HepG2 (cell line): ENCODE measurements around the gene CACNA2D3. TPM values are rescaled to one million over a fixed set of nuclear protein-coding genes. Genes with fewer than 3 reads are reported as not detected.

ENCODE experiments used
- ATAC-seq: fragments of 200-7000 bp; cut with Tn5 transposase; 3 replicates; pipeline ENCODE4 v1.9.1; 2020; ENCODE audit warnings: mild to moderate bottlenecking, moderate library complexity
- BruUV-seq: library from RNA; stranded (reverse); fragments of 400-500 nt; replicated peaks from 2 replicates; lab custom pipeline; 2021; lab: Mats Ljungman, UMichigan
- CTCF ChIA-PET: fragments of 300-600 bp; formaldehyde crosslinking; extraction: SDS; loops from one replicate; lab custom pipeline; 2021; ENCODE audit warnings: low total read pairs, inconsistent platforms, low intra/inter-chr PET ratio; lab: Yijun Ruan, JAX
- POLR2A ChIA-PET: fragments of 350-600 bp; sonication (Branson Sonifier 250); formaldehyde crosslinking; loops from one replicate; lab custom pipeline; 2020; ENCODE audit warnings: antibody characterized with exemption, inconsistent platforms; lab: Yijun Ruan, JAX
- DNase-seq: peaks from one replicate; pipeline ENCODE4 v3.0.0-alpha.2; 2015; ENCODE audit warnings: low spot score
- FAIRE-seq: peaks from 3 replicates; lab custom pipeline; 2011; peaks lifted over from hg19 to GRCh38; lab: Jason Lieb, UNC
- H2AFZ ChIP-seq: one replicate; pipeline ENCODE4 v1.6.1; 2011; ENCODE audit warnings: low read length, inconsistent platforms
- H3K27ac ChIP-seq: fragments of 300-600 bp; 3 replicates; pipeline ENCODE4 v1.8.0; 2011; ENCODE audit warnings: mixed run types, mild to moderate bottlenecking, mixed read lengths, low read length, inconsistent platforms; ENCODE audit not compliant: insufficient read depth; ENCODE audit errors: extremely low read length
- H3K27me3 ChIP-seq, 2 experiments: fragments of 200-600 bp in 1 of 2; 2 replicates in 1 of 2; 3 replicates in 1 of 2; pipeline versions ENCODE4 v1.6.0 to v1.8.0; 2011; ENCODE audit warnings: low read length in 2 of 2, mild to moderate bottlenecking in 2 of 2, moderate library complexity in 2 of 2, inconsistent platforms in 1 of 2; ENCODE audit not compliant: insufficient read depth in 2 of 2, control insufficient read depth in 1 of 2
- H3K36me3 ChIP-seq, 2 experiments: fragments of 200-600 bp in 1 of 2; replicated peaks in 1 of 2; 2 replicates in 1 of 2; 3 replicates in 1 of 2; pipeline versions ENCODE4 v1.5.1 to v1.8.0; 2011; ENCODE audit warnings: low read length in 2 of 2, inconsistent platforms in 1 of 2; ENCODE audit not compliant: insufficient read depth in 2 of 2, control insufficient read depth in 1 of 2
- H3K4me1 ChIP-seq: 2 replicates; pipeline ENCODE4 v1.5.1; 2012; ENCODE audit warnings: low read length, inconsistent platforms; ENCODE audit not compliant: insufficient read depth
- H3K4me2 ChIP-seq: 2 replicates; pipeline ENCODE4 v1.6.0; 2011; ENCODE audit warnings: low read depth, low read length, inconsistent platforms
- H3K4me3 ChIP-seq, 3 experiments: fragments of 200-600 bp in 1 of 3; sonication (generic), shearing (Covaris generic) in 1 of 3; replicated peaks in 1 of 3; 2 replicates each; pipeline ENCODE4 v1.5.1; 2011 to 2016; ENCODE audit warnings: low read length in 3 of 3, inconsistent platforms in 2 of 3, low read depth in 2 of 3, mild to moderate bottlenecking in 2 of 3, control low read depth in 1 of 3, mixed read lengths in 1 of 3; ENCODE audit not compliant: insufficient read depth in 1 of 3
- H3K79me2 ChIP-seq: one replicate; pipeline ENCODE4 v1.6.1; 2011; ENCODE audit warnings: low read length, inconsistent platforms; ENCODE audit not compliant: insufficient read depth
- H3K9ac ChIP-seq: 2 replicates; pipeline ENCODE4 v1.6.0; 2011; ENCODE audit warnings: mild to moderate bottlenecking, low read depth, low read length, inconsistent platforms; ENCODE audit not compliant: insufficient read depth
- H3K9me3 ChIP-seq: 2 replicates; pipeline ENCODE4 v1.5.1; 2012; ENCODE audit warnings: mild to moderate bottlenecking, low read length
- H4K20me1 ChIP-seq: 2 replicates; pipeline ENCODE4 v1.6.0; 2011; ENCODE audit warnings: inconsistent platforms, mild to moderate bottlenecking, low read length, moderate library complexity; ENCODE audit not compliant: insufficient read depth
- MIXL1 ChIP-seq: IDR thresholded peaks from 2 replicates; pipeline ENCODE4 v1.6.1; 2016
- RFX3 ChIP-seq: IDR thresholded peaks from 2 replicates; pipeline ENCODE4 v1.6.1; 2016; ENCODE audit warnings: missing biosample characterization, missing genetic modification reagents
- TAF15 ChIP-seq: fragments of 200-400 bp; formaldehyde crosslinking; IDR thresholded peaks from one replicate; pipeline ENCODE4 v1.6.1; 2018; ENCODE audit warnings: mild to moderate bottlenecking, low read depth, low read length; ENCODE audit not compliant: poor library complexity, severe bottlenecking
- ZNF563 ChIP-seq: sonication (generic); formaldehyde crosslinking; IDR thresholded peaks from 2 replicates; pipeline ENCODE4 v1.8.0; 2022; ENCODE audit warnings: mild to moderate bottlenecking, moderate library complexity, missing genetic modification reagents
- ZNF710 ChIP-seq: sonication (generic); formaldehyde crosslinking; IDR thresholded peaks from 2 replicates; pipeline ENCODE4 v1.5.0; 2020; ENCODE audit warnings: mild to moderate bottlenecking, missing genetic modification reagents, borderline replicate concordance
- ZNF737 ChIP-seq: sonication (generic); formaldehyde crosslinking; IDR thresholded peaks from 2 replicates; pipeline ENCODE4 v1.5.0; 2020; ENCODE audit warnings: missing genetic modification reagents, mild to moderate bottlenecking, borderline replicate concordance
- WGBS: methylation state at CpG from one replicate; pipeline ENCODE4 v1.1.6; 2017; ENCODE audit warnings: low lambda C conversion rate; 5-methylcytosine and 5-hydroxymethylcytosine counted together
- in situ Hi-C: cut with HindIII; loops from 2 replicates; pipeline ENCODE4 v1.10.0; 2017; ENCODE audit warnings: low pct_unique_long_range_greater_than_20kb; ENCODE audit not compliant: extremely low pct_ligation_motif_present
- intact Hi-C: fragments of 100-400 bp; cut with micrococcal nuclease; formaldehyde crosslinking; loops from one replicate; pipeline ENCODE4 v1.10.0; 2022; ENCODE audit not compliant: unreplicated experiment
- polyA plus RNA-seq, 8 experiments: library from polyadenylated mRNA; depleted of rRNA in 3 of 8; stranded (reverse) in 7 of 8; unstranded in 1 of 8; fragments of >200 nt; fragmentation: Illumina TruSeq in 4 of 8; extraction: Trizol in 4 of 8; gene quantifications; 2 replicates each; pipeline versions ENCODE4 v1.2.1 to v1.2.3, GENCODE V29; 2011 to 2016; ENCODE audit warnings: low read depth in 4 of 8, missing spikeins in 1 of 8, mixed read lengths in 1 of 8; ENCODE audit not compliant: insufficient read depth in 1 of 8
- total RNA-seq, 5 experiments: library from RNA; depleted of rRNA; stranded (reverse); fragments of >200 nt; fragmentation: Illumina TruSeq; extraction: Trizol; gene quantifications; 2 replicates each; pipeline ENCODE4 v1.2.3, GENCODE V29; 2016; ENCODE audit warnings: low read depth in 1 of 5

CACNA2D3 gene
- total and polyA plus RNA-seq, 2 of the 13 experiments (the other 11 are each of a cell fraction or from before 2014, with no cell fraction given), result not detected

DNA sequence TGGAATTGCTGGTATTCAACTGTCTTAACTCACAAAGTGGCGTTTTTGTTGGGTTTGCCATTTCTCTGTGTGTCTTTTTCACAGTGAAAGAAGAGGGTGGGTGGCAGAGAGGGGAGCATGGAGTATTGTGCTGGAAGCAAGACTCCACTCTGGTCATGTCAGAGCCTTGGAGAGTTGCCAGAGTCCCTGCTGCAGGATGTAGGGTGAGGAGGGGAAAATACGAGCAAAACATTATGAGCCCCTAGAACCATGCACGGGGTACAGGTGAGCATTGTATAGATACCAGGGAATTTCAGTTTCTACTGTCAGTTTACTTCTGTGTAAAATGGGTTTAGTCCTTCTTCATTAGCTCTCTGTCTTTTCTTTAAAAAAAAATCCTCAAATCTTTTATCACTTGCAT, 249.9 kb downstream of the CACNA2D3 start:
- DNase-seq (no peak), ATAC-seq (no peak), FAIRE-seq (no peak)
- no peaks in the 10 kb centered on the region for H3K36me3 ChIP-seq
- peaks cover 0 to 9% of the 10 kb centered on the region in 2 experiments; a peak in 1 of 5 replicates for H3K27me3 ChIP-seq
- no peaks in the 10 kb centered on the region for H3K4me1 ChIP-seq
- no peak for TF ChIP-seq RFX3 (CRISPR knock-in tag)
- TF ChIP-seq TAF15, result no peak
- TF ChIP-seq ZNF737 (CRISPR knock-in tag), result no peak
- no peak for TF ChIP-seq MIXL1 (CRISPR knock-in tag)
- no peak for TF ChIP-seq ZNF563 (CRISPR knock-in tag)
- no peak for TF ChIP-seq ZNF710 (CRISPR knock-in tag)
- no peaks in the 10 kb centered on the region for H3K9me3 ChIP-seq
- no peak overlapping the region for H3K27ac ChIP-seq
- no peaks in the 10 kb centered on the region for H4K20me1 ChIP-seq
- intact Hi-C loops (no loop called here), in situ Hi-C loops (loop anchor here (10.0 kb wide), 1 partner anchor 437 kb away; no protein-coding TSS in a partner anchor)
- H3K4me3 ChIP-seq, result no peak overlapping the region
- BruUV-seq, result no TSS peak
- WGBS, result 3% methylated on average over 3 of the region's 3 CpGs
- no peak overlapping the region for H3K9ac ChIP-seq
- ChIA-PET CTCF (no interaction called here), POLR2A (no interaction called here)
- H3K79me2 ChIP-seq, result no peaks in the 10 kb centered on the region
- H3K4me2 ChIP-seq, result no peak overlapping the region
- H2AFZ ChIP-seq, result no peak overlapping the region
